H4 (cell line): ENCODE measurements around the gene COLGALT1. TPM values are rescaled to one million over a fixed set of nuclear protein-coding genes. Genes with fewer than 3 reads are reported as not detected.

Experiments
- DNase-seq: peaks from one replicate; pipeline ENCODE4 v3.0.0-alpha.2; 2015; ENCODE audit warnings: low spot score
- total RNA-seq: library from RNA; depleted of rRNA; stranded (reverse); fragments of >200 nt; shearing (Covaris generic); gene quantifications from 2 replicates; pipeline ENCODE4 v1.2.3, GENCODE V29; 2014

COLGALT1 gene
- total RNA-seq, 1 experiment from 2014 or later = 89.9 TPM

- no peak for DNase-seq
These were observed 43.5 kb downstream of the COLGALT1 start for GRCh38 chr19:17598953-17599352.

GRCh38 chr19:17599780-17600179, 44.3 kb downstream of the COLGALT1 start:
- no peak for DNase-seq

DNA sequence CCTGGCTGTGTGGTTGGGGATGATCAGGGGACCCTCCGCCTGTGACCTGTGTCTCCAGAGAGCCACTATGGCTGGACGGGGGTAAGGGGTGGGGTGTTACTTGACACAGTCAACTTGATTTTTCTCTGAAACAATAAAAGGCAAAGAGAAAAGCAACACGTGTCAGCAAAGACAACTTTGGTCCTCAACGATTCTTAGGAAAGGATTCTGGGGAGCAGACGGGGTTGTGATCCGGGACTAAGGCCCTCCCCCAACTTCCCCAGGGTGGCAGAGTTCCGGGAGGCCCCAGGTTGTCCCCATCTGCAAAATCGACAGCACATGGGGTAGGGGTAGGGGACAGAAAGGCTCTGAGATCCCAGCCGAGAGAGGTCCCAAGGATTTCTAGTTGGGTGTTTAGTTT, 46.2 kb downstream of the COLGALT1 start:
- no peak for DNase-seq

GRCh38 chr19:17602217-17602616, 46.8 kb downstream of the COLGALT1 start:
- no peak for DNase-seq

DNA sequence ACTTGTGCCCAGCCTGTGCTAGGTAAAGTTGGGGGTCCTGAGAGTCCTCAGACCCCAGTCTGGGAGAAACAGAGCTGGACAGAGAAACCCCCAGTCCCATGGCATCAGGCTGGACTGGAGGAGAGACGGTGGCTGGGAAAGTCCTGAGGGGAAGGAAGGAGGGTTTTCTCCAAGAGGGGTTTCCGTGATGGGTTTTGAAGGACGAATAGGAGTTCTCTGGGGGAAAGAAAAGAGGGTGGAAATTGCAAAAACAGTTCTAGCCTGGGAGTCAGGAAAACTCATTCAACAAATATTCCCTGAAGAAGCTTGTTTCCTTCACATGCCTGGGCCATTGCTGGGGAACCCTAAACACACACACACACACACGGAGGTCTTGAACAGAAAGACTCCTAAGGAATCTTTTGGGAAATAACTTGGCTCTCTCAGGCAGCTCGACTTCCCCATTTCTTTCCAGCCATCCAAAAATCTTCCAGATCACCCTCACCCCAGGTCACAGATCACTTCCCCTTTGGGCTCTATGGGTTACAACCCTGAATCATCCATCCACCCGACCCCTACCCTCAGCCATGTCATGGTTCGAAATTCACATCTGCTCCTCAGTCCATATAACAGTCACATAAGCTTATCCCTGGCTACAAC, 47.5 kb downstream of the COLGALT1 start:
- DNase-seq = no peak

GRCh38 chr19:17604372-17605025, 49.0 kb downstream of the COLGALT1 start:
- no peak for DNase-seq

- no peak for DNase-seq
These were observed 49.7 kb downstream of the COLGALT1 start for GRCh38 chr19:17605117-17605516.

DNA sequence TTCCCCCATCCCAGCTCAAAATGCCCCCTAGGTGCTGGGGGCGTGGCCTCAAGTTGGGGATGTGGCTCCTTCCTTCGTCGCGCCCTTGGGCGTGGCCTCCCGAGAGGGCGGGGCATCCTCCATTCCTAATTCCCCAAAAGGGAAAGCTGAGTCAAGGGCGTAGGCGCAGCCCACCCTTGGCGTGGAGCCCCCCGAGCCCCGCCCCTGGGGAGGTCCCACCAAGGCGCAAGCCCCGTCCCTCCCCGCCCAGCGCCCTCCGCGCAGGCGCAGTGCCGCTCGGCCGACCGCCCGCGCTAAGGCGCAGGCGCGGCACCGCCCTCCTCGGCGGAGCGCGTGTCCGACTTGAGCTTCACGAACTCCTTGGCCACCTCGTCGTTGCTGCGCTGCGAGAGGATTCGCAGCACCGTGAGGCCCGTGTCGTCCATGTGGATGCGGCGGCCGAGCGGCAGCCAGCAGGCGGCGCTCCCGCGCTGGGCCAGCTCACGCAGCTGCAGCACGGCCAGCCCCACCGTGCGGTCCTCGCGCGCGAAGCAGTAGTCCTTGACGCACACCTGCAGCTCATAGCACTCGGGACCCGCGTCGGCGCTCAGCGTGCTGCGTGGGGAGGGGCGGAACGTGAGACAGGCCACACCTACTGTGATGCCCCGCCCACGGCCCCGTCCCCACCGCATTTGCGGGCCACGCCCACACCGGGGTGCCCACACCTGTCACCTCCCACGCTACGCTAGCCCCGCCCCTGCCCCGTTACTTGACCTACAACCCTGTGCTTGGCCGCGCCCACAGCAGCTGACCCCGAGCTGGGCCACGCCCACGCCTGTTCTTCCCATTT, 50.5 kb downstream of the COLGALT1 start:
- peak; percentile 92 for DNase-seq

- DNase-seq = no peak
These were observed 51.2 kb downstream of the COLGALT1 start for GRCh38 chr19:17606590-17607185.

GRCh38 chr19:17607936-17608335, 52.5 kb downstream of the COLGALT1 start:
- no peak for DNase-seq

DNA sequence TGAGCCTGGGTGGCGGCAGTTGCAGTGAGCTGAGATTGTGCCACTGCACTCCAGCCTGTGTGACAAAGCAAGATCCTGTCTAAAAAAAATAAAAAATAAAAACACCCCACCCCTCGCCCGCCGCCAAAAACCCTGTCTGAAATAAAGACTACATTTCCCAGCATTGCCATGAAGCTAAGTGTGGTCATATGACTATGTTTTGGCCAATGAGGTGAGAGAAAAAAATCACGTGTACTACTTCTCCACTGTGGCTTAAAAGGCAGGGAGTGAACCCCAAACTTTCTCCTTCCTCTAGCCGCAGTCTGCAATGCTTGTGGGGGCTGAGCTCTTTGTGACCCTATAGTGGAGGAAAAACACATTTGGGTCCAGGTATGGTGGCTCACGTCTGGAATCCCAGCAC, 54.9 kb downstream of the COLGALT1 start:
- DNase-seq = no peak

GRCh38 chr19:17611462-17612244, 56.2 kb downstream of the COLGALT1 start:
- DNase-seq = no peak

- DNase-seq = no peak
These were observed 59.0 kb downstream of the COLGALT1 start for GRCh38 chr19:17614476-17614875.

GRCh38 chr19:17615889-17616685, 60.6 kb downstream of the COLGALT1 start:
- DNase-seq = no peak

DNA sequence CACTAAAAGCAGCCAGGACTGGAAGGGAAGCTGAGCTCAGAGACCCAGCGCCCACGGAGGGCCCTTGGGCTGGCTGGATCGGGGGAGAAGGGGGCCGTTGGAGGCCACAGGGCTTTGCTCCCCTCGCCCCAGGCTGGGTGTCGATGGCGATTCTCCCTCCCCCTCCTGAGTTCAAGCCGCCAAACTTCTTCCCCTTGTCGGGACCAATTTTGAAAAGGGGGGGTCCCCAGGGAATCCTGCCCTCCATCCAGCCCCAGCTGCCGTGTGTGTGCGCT, 61.2 kb downstream of the COLGALT1 start:
- no peak for DNase-seq

DNA sequence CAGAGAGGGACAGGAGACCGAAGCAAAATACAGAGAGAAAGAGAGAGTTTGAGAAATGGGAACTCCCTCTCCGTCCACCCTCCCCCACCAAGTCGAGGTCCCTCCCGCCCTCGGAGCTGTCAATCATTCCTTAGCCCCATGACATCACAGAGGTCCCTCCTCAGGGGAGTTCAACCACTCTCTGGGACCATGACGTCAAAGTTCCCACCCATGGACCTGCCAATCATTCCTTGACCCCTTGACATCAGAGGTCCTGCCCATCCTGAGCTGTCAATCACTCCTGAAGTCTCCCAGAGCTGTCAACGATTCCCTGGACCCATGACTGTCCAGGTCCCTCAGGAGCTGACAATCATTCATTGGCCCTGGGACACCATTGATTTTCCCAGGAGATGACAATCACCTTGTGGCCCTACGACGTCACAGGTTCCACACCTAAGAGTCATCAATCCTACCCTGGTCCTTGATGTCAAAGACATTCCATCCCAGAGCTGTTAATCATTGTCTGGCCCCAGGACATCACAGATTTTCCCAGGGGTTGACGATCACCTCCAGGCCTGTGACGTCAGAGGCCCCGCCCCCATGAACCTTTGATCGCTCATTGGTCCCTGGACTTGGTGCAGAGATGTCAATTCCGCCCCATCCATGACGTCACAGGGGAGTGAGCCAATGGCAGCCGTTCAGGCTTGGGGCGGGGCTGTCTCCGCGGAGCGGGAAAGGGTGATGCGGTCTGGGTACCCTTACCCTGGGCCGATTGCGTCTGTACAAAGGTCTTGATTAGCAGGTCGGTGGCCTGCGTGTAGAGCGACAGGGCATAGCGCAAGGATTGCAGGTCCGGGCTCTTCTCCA, 61.7 kb downstream of the COLGALT1 start:
- no peak for DNase-seq

- no peak for DNase-seq
These were observed 62.4 kb downstream of the COLGALT1 start for GRCh38 chr19:17617807-17618192.

GRCh38 chr19:17618281-17618903, 62.9 kb downstream of the COLGALT1 start:
- no peak for DNase-seq

GRCh38 chr19:17618936-17619335, 63.5 kb downstream of the COLGALT1 start:
- DNase-seq = no peak

DNA sequence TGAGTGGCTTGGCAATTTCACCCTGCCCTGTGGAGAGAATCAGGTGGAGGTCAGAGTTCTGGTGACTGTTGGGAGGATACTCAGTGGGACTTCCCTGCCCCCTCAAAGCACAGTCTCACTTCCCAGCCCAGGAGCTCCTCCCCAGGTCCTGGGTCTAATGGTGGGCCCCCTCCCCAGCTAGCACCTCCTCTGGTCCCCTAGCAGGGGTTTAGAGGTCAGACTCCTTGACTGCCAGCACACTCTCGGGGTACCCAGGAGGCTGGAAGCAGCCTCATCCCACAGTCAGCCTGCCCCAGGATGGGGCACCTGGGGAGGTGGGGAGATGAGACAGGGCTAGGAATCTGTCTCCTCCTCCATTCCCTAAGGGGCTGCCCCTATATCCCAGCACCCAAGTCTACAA, 65.2 kb downstream of the COLGALT1 start:
- no peak for DNase-seq
